PC-3 (cell line): ENCODE results near the gene SPOP.

ENCODE experiments used
- CTCF ChIP-seq: fragments of 300-600 bp; sonication (generic); conservative IDR thresholded peaks from 2 replicates; pipeline ENCODE4 v1.5.1; 2017; ENCODE audit warnings: antibody characterized with exemption, low read depth, mild to moderate bottlenecking, low read length
- EZH2 ChIP-seq: fragments of 300-600 bp; sonication (generic); IDR thresholded peaks from one replicate; pipeline ENCODE4 v1.6.1; 2017; ENCODE audit warnings: antibody characterized with exemption, mild to moderate bottlenecking, low read length; ENCODE audit not compliant: unreplicated experiment
- EZH2phosphoT487 ChIP-seq: fragments of 300-600 bp; sonication (generic); IDR thresholded peaks from 2 replicates; pipeline ENCODE4 v1.6.1; 2018; ENCODE audit warnings: mild to moderate bottlenecking, antibody characterized with exemption, low read length, borderline replicate concordance

GRCh38 chr17:49602783-49603182 is 75.1 kb downstream of the SPOP start:
- TF ChIP-seq EZH2phosphoT487 (no peak), CTCF (no peak), EZH2 (no peak)
